Measurements from ENCODE around the gene STX16. TPM values are rescaled to one million over a fixed set of nuclear protein-coding genes. Genes with fewer than 3 reads are reported as not detected.

Gene STX16
- total and polyA plus RNA-seq, 2 donors (not counting 1 experiment from before 2014, with no cell fraction given), result 39.3 to 64.9 TPM

DNA sequence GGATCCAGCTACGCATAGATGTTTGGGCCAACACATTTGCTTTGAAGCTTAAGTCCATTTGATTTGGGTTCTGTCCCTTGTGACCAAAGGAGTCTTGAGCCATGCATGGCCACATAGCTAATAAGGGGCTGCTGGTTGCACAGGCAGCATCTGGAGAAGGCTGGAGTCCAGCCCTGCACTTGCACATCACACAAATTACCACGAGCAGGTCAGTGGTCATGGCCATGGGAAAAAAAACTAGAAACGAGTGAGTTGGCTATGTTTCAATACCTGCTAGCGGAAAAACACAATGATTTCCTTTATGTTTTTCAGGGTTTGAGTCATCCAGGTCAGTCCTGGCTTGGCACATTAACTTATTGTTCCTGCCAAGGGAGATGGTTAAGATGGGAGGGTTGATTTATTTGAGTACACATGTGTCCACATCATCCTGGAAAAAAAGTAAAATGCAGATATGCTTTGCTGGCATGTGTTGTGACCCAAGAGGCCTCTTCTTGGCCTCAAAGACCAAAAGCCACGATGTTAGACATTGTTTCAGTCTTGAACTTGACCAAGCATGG lies 5.6 kb upstream of the STX16 start:
- Histone ChIP-seq H3K9ac (ENCODE audit: insufficient read depth, low read length) (no peak overlapping the region), H3K79me2 (ENCODE audit: control insufficient read depth, insufficient read depth, low read length) (no peaks in the 10 kb centered on the region), H3K4me2 (ENCODE audit: extremely low read depth, insufficient read depth, low read length) (no peak overlapping the region), H4K20me1 (ENCODE audit: control insufficient read depth, extremely low read depth, insufficient read depth, low read length) (no peaks in the 10 kb centered on the region), H3K4me3 (replicated peaks in 1 of 4; ENCODE audit: control extremely low read depth in 1 of 4, insufficient read depth in 1 of 4, low read depth in 3 of 4, low read length in 4 of 4) (no peak overlapping the region), H3K4me1 (ENCODE audit: control insufficient read depth, extremely low read depth, insufficient read depth, low read length) (no peaks in the 10 kb centered on the region), H3K9me3 (ENCODE audit: control insufficient read depth, insufficient read depth, low read depth, low read length) (no peaks in the 10 kb centered on the region), H3K36me3 (ENCODE audit: control insufficient read depth, insufficient read depth, low read length) (no peaks in the 10 kb centered on the region), H2AFZ (ENCODE audit: low read length) (no peak overlapping the region), H3K27me3 (ENCODE audit: control insufficient read depth, insufficient read depth, low read length) (no peaks in the 10 kb centered on the region), H3K27ac (ENCODE audit: insufficient read depth, low read length) (no peak overlapping the region)
- peak in 1 of 2 donors; percentile 91 for DNase-seq (ENCODE audit: low read depth in 2 of 2)
- no peak for TF ChIP-seq EZH2 (IDR thresholded peaks at IDR 0.05; ENCODE audit: low read length, missing control alignments)
- TF ChIP-seq, protein P1, sequence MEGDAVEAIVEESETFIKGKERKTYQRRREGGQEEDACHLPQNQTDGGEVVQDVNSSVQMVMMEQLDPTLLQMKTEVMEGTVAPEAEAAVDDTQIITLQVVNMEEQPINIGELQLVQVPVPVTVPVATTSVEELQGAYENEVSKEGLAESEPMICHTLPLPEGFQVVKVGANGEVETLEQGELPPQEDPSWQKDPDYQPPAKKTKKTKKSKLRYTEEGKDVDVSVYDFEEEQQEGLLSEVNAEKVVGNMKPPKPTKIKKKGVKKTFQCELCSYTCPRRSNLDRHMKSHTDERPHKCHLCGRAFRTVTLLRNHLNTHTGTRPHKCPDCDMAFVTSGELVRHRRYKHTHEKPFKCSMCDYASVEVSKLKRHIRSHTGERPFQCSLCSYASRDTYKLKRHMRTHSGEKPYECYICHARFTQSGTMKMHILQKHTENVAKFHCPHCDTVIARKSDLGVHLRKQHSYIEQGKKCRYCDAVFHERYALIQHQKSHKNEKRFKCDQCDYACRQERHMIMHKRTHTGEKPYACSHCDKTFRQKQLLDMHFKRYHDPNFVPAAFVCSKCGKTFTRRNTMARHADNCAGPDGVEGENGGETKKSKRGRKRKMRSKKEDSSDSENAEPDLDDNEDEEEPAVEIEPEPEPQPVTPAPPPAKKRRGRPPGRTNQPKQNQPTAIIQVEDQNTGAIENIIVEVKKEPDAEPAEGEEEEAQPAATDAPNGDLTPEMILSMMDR (conservative IDR thresholded peaks at IDR 0.05 in 1 of 2, IDR thresholded peaks at IDR 0.05 in 1 of 2; ENCODE audit: low read depth in 1 of 2, low read length in 2 of 2), result no peak

DNA sequence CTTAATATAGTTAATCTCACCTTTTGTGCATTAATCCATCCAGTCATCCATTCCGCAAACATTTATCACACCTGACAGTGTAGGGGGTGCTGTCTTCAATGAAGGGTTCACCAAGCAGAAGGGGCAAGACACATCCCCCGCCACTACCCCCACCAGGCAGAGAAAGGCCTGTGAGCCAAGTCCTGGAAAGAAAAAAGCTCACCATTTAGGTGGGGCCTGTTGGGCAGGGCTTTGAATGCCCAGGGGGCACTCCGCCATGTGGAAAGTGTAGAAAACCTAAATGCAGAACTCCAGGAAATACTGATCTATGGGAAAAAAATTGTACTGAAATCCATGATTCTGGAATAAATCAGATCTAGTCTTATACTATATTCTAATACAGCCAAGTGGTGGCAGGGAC lies 4.8 kb upstream of the STX16 start:
- Histone ChIP-seq H3K27ac (ENCODE audit: insufficient read depth, low read length) (no peak overlapping the region), H2AFZ (ENCODE audit: low read length) (no peak overlapping the region), H3K9ac (ENCODE audit: insufficient read depth, low read length) (no peak overlapping the region), H3K9me3 (ENCODE audit: control insufficient read depth, insufficient read depth, low read depth, low read length) (no peaks in the 10 kb centered on the region), H4K20me1 (ENCODE audit: control insufficient read depth, extremely low read depth, insufficient read depth, low read length) (no peaks in the 10 kb centered on the region), H3K79me2 (ENCODE audit: control insufficient read depth, insufficient read depth, low read length) (peaks cover 2% of the 10 kb centered on the region), H3K27me3 (ENCODE audit: control insufficient read depth, insufficient read depth, low read length) (no peaks in the 10 kb centered on the region), H3K4me1 (ENCODE audit: control insufficient read depth, extremely low read depth, insufficient read depth, low read length) (no peaks in the 10 kb centered on the region), H3K36me3 (ENCODE audit: control insufficient read depth, insufficient read depth, low read length) (no peaks in the 10 kb centered on the region), H3K4me2 (ENCODE audit: extremely low read depth, insufficient read depth, low read length) (no peak overlapping the region), H3K4me3 (replicated peaks in 1 of 4; ENCODE audit: control extremely low read depth in 1 of 4, insufficient read depth in 1 of 4, low read depth in 3 of 4, low read length in 4 of 4) (no peak overlapping the region)
- TF ChIP-seq, protein P1 (conservative IDR thresholded peaks at IDR 0.05 in 1 of 2, IDR thresholded peaks at IDR 0.05 in 1 of 2; ENCODE audit: low read depth in 1 of 2, low read length in 2 of 2), result no peak
- TF ChIP-seq EZH2 (IDR thresholded peaks at IDR 0.05; ENCODE audit: low read length, missing control alignments), result no peak
- DNase-seq (ENCODE audit: low read depth in 2 of 2), result no peak

DNA sequence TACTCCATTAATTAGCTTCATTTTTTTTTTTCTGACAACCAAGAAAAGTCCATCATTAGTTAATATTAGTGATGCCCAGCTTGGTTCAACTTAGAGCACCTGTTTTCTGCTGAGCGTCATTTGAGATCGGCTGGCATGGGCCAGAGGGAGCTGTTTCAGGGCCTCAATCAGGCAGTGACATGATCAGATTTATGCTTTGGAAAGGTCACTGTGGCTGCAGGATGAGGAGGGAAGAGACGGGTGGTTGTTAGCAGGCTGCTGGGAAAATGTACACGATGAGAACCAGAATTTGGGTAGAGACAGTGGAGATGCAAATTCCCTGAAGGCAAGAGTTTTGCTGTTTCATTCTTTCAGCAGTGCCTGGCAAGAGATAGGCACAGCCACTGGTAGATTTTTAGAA lies 4.4 kb upstream of the STX16 start:
- no peak overlapping the region for H2AFZ ChIP-seq (ENCODE audit: low read length)
- no peak for DNase-seq (ENCODE audit: low read depth in 2 of 2)
- no peak overlapping the region for H3K27ac ChIP-seq (ENCODE audit: insufficient read depth, low read length)
- no peaks in the 10 kb centered on the region for H3K36me3 ChIP-seq (ENCODE audit: control insufficient read depth, insufficient read depth, low read length)
- H3K79me2 ChIP-seq (ENCODE audit: control insufficient read depth, insufficient read depth, low read length), result peaks cover 7% of the 10 kb centered on the region
- no peaks in the 10 kb centered on the region for H3K4me1 ChIP-seq (ENCODE audit: control insufficient read depth, extremely low read depth, insufficient read depth, low read length)
- H3K27me3 ChIP-seq (ENCODE audit: control insufficient read depth, insufficient read depth, low read length), result no peaks in the 10 kb centered on the region
- no peaks in the 10 kb centered on the region for H4K20me1 ChIP-seq (ENCODE audit: control insufficient read depth, extremely low read depth, insufficient read depth, low read length)
- TF ChIP-seq, protein P1 (conservative IDR thresholded peaks at IDR 0.05 in 1 of 2, IDR thresholded peaks at IDR 0.05 in 1 of 2; ENCODE audit: low read depth in 1 of 2, low read length in 2 of 2), result no peak
- TF ChIP-seq EZH2 (IDR thresholded peaks at IDR 0.05; ENCODE audit: low read length, missing control alignments), result no peak
- H3K4me2 ChIP-seq (ENCODE audit: extremely low read depth, insufficient read depth, low read length), result no peak overlapping the region
- no peak overlapping the region for H3K9ac ChIP-seq (ENCODE audit: insufficient read depth, low read length)
- H3K9me3 ChIP-seq (ENCODE audit: control insufficient read depth, insufficient read depth, low read depth, low read length), result no peaks in the 10 kb centered on the region
- no peak overlapping the region for H3K4me3 ChIP-seq (replicated peaks in 1 of 4; ENCODE audit: control extremely low read depth in 1 of 4, insufficient read depth in 1 of 4, low read depth in 3 of 4, low read length in 4 of 4)
